Ovary (tissue), 9 donors: ENCODE results near the gene ARID5B. TPM values are rescaled to one million over a fixed set of nuclear protein-coding genes. Genes with fewer than 3 reads are reported as not detected.

Experiments used
- DNase-seq, 5 donors: peaks; one replicate each; pipeline ENCODE4 v3.0.0-alpha.2; 2019 to 2020
- H3K27ac ChIP-seq, 2 donors: fragments of 200-600 bp; one replicate each; pipeline versions ENCODE4 v1.5.1 to v1.8.0; 2019 to 2022
- H3K27me3 ChIP-seq: fragments of 200-600 bp; one replicate; pipeline ENCODE4 v1.8.0; 2022
- H3K36me3 ChIP-seq: fragments of 200-600 bp; sonication (generic); one replicate; pipeline ENCODE4 v1.5.1; 2019
- H3K4me1 ChIP-seq: one replicate; pipeline ENCODE4 v1.8.1; 2013; ENCODE audit warnings: mild to moderate bottlenecking, moderate library complexity; ENCODE audit not compliant: insufficient read depth
- H3K4me3 ChIP-seq: fragments of 200-600 bp; sonication (generic); one replicate; pipeline ENCODE4 v1.5.1; 2017
- H3K9me3 ChIP-seq, 2 donors: fragments of 200-600 bp in 1 of 2; sonication (generic) in 1 of 2; one replicate each; pipeline versions ENCODE4 v1.5.1 to v1.8.1; 2013 to 2019; ENCODE audit warnings: mild to moderate bottlenecking in 1 of 2, moderate library complexity in 1 of 2
- CTCF ChIP-seq, 3 donors: fragments of 450-650 bp in 2 of 3; fragments of 200-600 bp in 1 of 3; IDR thresholded peaks; one replicate each; pipeline versions ENCODE4 v1.5.1 to v1.8.0; 2016 to 2022; ENCODE audit warnings: antibody characterized with exemption in 3 of 3, mild to moderate bottlenecking in 1 of 3
- EP300 ChIP-seq: sonication (generic); formaldehyde crosslinking; IDR thresholded peaks from one replicate; pipeline ENCODE4 v1.6.1; 2017; ENCODE audit warnings: antibody characterized with exemption
- POLR2A ChIP-seq: fragments of 450-650 bp; IDR thresholded peaks from one replicate; pipeline ENCODE4 v1.6.1; 2017; ENCODE audit warnings: antibody characterized with exemption, mild to moderate bottlenecking, moderate library complexity
- WGBS, 3 donors: extraction: QIAGEN DNeasy Blood & Tissue Kit in 1 of 3; methylation state at CpG; one replicate each; pipeline versions ENCODE4 v1.1.5 to v1.1.7; 2013 to 2017; 5-methylcytosine and 5-hydroxymethylcytosine counted together
- intact Hi-C, 4 donors: fragments of 100-400 bp; cut with DNase I; formaldehyde crosslinking; loops; one replicate each; pipeline versions ENCODE4 v1.11.0 to v1.15.1; 2022 to 2023
- polyA plus RNA-seq, 2 donors: library from polyadenylated mRNA; stranded (reverse); fragments of 200-250 nt in 1 of 2; fragments of 350-450 nt in 1 of 2; fragmentation: Illumina TruSeq in 1 of 2; extraction: RNeasy Lipid Tissue Mini Kit (QIAGEN cat#74804) in 1 of 2; gene quantifications; one replicate each; pipeline ENCODE4 v1.2.3, GENCODE V29; 2013 to 2014
- total RNA-seq, 7 donors: library from RNA; depleted of rRNA in 2 of 7; stranded (reverse); fragments of >200 nt in 2 of 7; fragmentation: NEBNext Ultra II Directional in 3 of 7; extraction: Animal tissue kit (Norgen Biotek cat#: 25700) in 3 of 7; gene quantifications; one replicate each; pipeline versions ENCODE4 v1.1.0 to v1.2.4, GENCODE V29; 2016 to 2023
- donor health status: DM: no; HTN: no; CAD: no; lungs with moderate emphysema.
- donor health status: DM: no; HTN: no; CAD: no.
- donor health status: Bipolar disorder and iron deficiency.
- donor health status: DM: yes; HTN: yes; CAD: no.
- donor health status: DM: no; HTN: no; CAD: no.
- donor health status: DM: yes; HTN: yes; CAD: no.

ARID5B gene
- total and polyA plus RNA-seq, 9 donors: 18.3 to 61.8 (median 28.3) TPM

GRCh38 chr10:61877887-61878739, 23.4 kb upstream of the ARID5B start:
- 10 to 29% (median 17%) methylated on average over 11 of the region's 11 CpGs for WGBS, 3 donors
- no peaks in the 10 kb centered on the region for H3K9me3 ChIP-seq
- intact Hi-C loops: no loop called here
- no peaks in the 10 kb centered on the region for H3K36me3 ChIP-seq
- TF ChIP-seq EP300 (no peak), POLR2A (no peak), CTCF (IDR thresholded peaks at IDR 0.05) (no peak)
- no peaks in the 10 kb centered on the region for H3K27me3 ChIP-seq
- H3K27ac ChIP-seq: no peak overlapping the region
- H3K4me3 ChIP-seq: no peak overlapping the region
- no peak for DNase-seq
- H3K4me1 ChIP-seq: peaks cover 3% of the 10 kb centered on the region

DNA sequence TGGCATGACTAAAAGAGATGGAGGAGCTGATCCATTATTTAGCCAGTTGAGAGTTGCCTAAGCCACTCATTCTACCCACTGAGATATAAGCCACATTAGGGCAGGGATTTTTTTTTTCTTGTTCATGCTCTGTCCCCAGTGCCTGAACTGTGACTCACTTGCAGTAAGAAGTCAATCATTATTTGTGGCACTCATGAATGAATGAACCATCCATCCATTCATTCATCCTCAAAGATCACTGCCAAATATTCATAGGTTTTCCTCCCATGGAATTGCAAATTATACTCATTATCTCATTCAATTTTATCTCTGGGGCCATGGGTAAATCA, 22.8 kb upstream of the ARID5B start:
- intact Hi-C loops: no loop called here
- TF ChIP-seq CTCF (IDR thresholded peaks at IDR 0.05) (no peak), EP300 (no peak), POLR2A (no peak)
- Histone ChIP-seq H3K4me1 (peaks cover 3% of the 10 kb centered on the region), H3K27me3 (no peaks in the 10 kb centered on the region), H3K27ac (no peak overlapping the region), H3K4me3 (no peak overlapping the region), H3K9me3 (no peaks in the 10 kb centered on the region), H3K36me3 (no peaks in the 10 kb centered on the region)
- no peak for DNase-seq

DNA sequence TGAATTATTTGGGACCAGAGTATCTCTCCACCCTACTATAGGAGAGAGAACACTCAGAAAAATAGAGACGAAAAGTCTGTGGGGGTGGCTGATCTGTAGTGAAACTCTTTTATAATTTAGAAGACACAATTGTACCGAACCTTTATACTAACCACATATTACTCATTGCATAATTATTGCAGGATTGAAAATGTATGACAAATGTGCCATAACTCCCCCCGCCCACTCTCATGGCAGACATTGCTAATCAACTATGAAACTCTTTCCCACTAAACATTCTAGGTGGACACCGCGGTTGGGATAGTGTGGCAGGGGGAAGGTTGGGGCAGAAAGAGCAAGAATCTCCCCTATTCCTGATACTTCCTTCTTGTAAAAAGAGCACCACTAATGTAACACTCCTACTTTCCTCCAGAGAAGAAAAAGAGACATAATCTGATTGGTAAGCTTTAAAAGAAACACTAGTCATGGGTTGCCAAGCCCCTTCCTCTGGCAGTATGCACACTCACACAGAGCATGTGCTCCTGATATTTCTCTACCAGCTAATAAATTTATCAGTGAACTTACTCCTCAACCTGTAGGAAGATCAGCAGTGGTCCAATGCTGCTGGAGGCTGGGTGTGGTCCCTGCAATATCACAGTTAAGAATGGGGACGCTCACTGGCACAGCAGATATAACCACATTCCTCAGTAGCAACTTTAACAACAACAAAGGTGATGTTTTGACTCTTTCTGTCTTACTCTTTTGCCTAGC, 18.7 kb upstream of the ARID5B start:
- WGBS, 3 donors: 83 to 88% (median 85%) methylated on average over 6 of the region's 6 CpGs
- intact Hi-C loops: no loop called here

More for the DNA sequence above, 18.7 kb upstream of the ARID5B start:
- TF ChIP-seq POLR2A (no peak), EP300 (no peak), CTCF (IDR thresholded peaks at IDR 0.05) (no peak)
- no peak overlapping the region for H3K27ac ChIP-seq
- H3K4me3 ChIP-seq: no peak overlapping the region
- no peaks in the 10 kb centered on the region for H3K36me3 ChIP-seq
- DNase-seq: no peak
- peaks cover 2% of the 10 kb centered on the region for H3K4me1 ChIP-seq
- no peaks in the 10 kb centered on the region for H3K9me3 ChIP-seq
- H3K27me3 ChIP-seq: no peaks in the 10 kb centered on the region
